Neural cell (in vitro differentiated cells): Measurements from ENCODE around the gene ATP1B4. TPM values are rescaled to one million over a fixed set of nuclear protein-coding genes. Genes with fewer than 3 reads are reported as not detected.

ENCODE experiments used
- H2AFZ ChIP-seq: fragments of 200-600, 300-800 bp; sonication (generic), shearing (Covaris generic); 2 replicates; pipeline ENCODE4 v1.6.0; 2014; ENCODE audit warnings: low read depth, mild to moderate bottlenecking, antibody characterized with exemption, low read length, moderate library complexity
- H3F3A ChIP-seq: fragments of 200-600 bp; shearing (Covaris generic); 2 replicates; pipeline ENCODE4 v1.6.1; 2016; ENCODE audit warnings: mild to moderate bottlenecking, moderate library complexity, mixed read lengths, antibody characterized with exemption, low read length; ENCODE audit not compliant: insufficient read depth, poor library complexity, severe bottlenecking
- H3K27ac ChIP-seq: fragments of 200-600, 300-800 bp; sonication (generic), shearing (Covaris generic); 2 replicates; pipeline ENCODE4 v1.5.1; 2014; ENCODE audit warnings: mild to moderate bottlenecking, low read length, moderate library complexity
- H3K27me3 ChIP-seq: fragments of 300-800, 200-600 bp; sonication (generic), shearing (Covaris generic); 2 replicates; pipeline ENCODE4 v1.6.0; 2014; ENCODE audit warnings: mild to moderate bottlenecking, low read depth, low read length, moderate library complexity; ENCODE audit not compliant: insufficient read depth
- H3K36me3 ChIP-seq: fragments of 300-800, 200-600 bp; sonication (generic), shearing (Covaris generic); 2 replicates; pipeline ENCODE4 v1.5.1; 2014; ENCODE audit warnings: mild to moderate bottlenecking, antibody characterized with exemption, low read length, moderate library complexity; ENCODE audit not compliant: insufficient read depth
- H3K4me2 ChIP-seq: fragments of 300-800, 200-600 bp; sonication (generic), shearing (Covaris generic); 2 replicates; pipeline ENCODE4 v1.6.0; 2014; ENCODE audit warnings: mild to moderate bottlenecking, low read length
- H3K4me3 ChIP-seq: fragments of 300-800, 200-600 bp; sonication (generic), shearing (Covaris generic); 2 replicates; pipeline ENCODE4 v1.5.1; 2014; ENCODE audit warnings: mild to moderate bottlenecking, low read length, moderate library complexity
- H3K79me2 ChIP-seq: fragments of 200-600 bp; shearing (Covaris generic); replicated peaks from 2 replicates; pipeline ENCODE4 v1.6.0; 2014; ENCODE audit warnings: mild to moderate bottlenecking, low read length, moderate library complexity; ENCODE audit not compliant: insufficient read depth
- H3K9ac ChIP-seq: fragments of 300-800, 200-600 bp; sonication (generic), shearing (Covaris generic); 2 replicates; pipeline ENCODE4 v1.6.1; 2016; ENCODE audit warnings: mild to moderate bottlenecking, low read length, mixed read lengths
- H3K9me2 ChIP-seq: fragments of 200-600 bp; shearing (Covaris generic); 2 replicates; pipeline ENCODE4 v1.6.1; 2016; ENCODE audit warnings: mild to moderate bottlenecking, low read length, mixed read lengths; ENCODE audit not compliant: insufficient read depth
- H3K9me3 ChIP-seq: fragments of 200-600, 300-800 bp; sonication (generic), shearing (Covaris generic); 2 replicates; pipeline ENCODE4 v1.6.1; 2016; ENCODE audit warnings: mild to moderate bottlenecking, mixed run types, low read length, moderate library complexity, mixed read lengths
- H4K20me1 ChIP-seq: fragments of 200-600 bp; shearing (Covaris generic); 2 replicates; pipeline ENCODE4 v1.6.1; 2016; ENCODE audit warnings: mild to moderate bottlenecking, mixed run types; ENCODE audit not compliant: insufficient read depth
- CTCF ChIP-seq: fragments of 450-650 bp; IDR thresholded peaks from 2 replicates; pipeline ENCODE4 v1.5.1; 2014; ENCODE audit warnings: antibody characterized with exemption, mild to moderate bottlenecking, moderate library complexity; ENCODE audit not compliant: poor library complexity, severe bottlenecking
- EP300 ChIP-seq: fragments of 450-650 bp; conservative IDR thresholded peaks from 2 replicates; pipeline ENCODE4 v1.6.1; 2014; ENCODE audit warnings: antibody characterized with exemption, mild to moderate bottlenecking, moderate library complexity; ENCODE audit not compliant: poor library complexity, severe bottlenecking
- EZH2 ChIP-seq: fragments of 200-600, 300-800 bp; shearing (Covaris generic), sonication (generic); IDR thresholded peaks from 2 replicates; pipeline ENCODE4 v1.6.1; 2014; ENCODE audit warnings: antibody characterized with exemption, low read length, borderline replicate concordance, mild to moderate bottlenecking; ENCODE audit not compliant: insufficient read depth, poor library complexity, severe bottlenecking
- MXI1 ChIP-seq: fragments of 450-650 bp; conservative IDR thresholded peaks from 2 replicates; pipeline ENCODE4 v1.6.1; 2014; ENCODE audit warnings: antibody characterized with exemption, mild to moderate bottlenecking; ENCODE audit not compliant: poor library complexity, severe bottlenecking
- POLR2AphosphoS5 ChIP-seq: IDR thresholded peaks from 2 replicates; pipeline ENCODE4 v1.6.1; 2012
- RAD21 ChIP-seq: fragments of 450-650 bp; conservative IDR thresholded peaks from 2 replicates; pipeline ENCODE4 v1.6.1; 2014; ENCODE audit warnings: antibody characterized with exemption, mild to moderate bottlenecking, moderate library complexity
- REST ChIP-seq: IDR thresholded peaks from 2 replicates; pipeline ENCODE4 v1.6.1; 2012; ENCODE audit warnings: borderline replicate concordance
- SMC3 ChIP-seq: fragments of 450-650 bp; conservative IDR thresholded peaks from 2 replicates; pipeline ENCODE4 v1.6.1; 2014; ENCODE audit warnings: antibody characterized with exemption, mild to moderate bottlenecking, moderate library complexity; ENCODE audit not compliant: poor library complexity
- TAF1 ChIP-seq: IDR thresholded peaks from 2 replicates; pipeline ENCODE4 v1.6.1; 2012; ENCODE audit warnings: low read depth
- polyA plus RNA-seq: library from polyadenylated mRNA; depleted of rRNA; stranded (reverse); fragments of >200 nt; gene quantifications from 2 replicates; pipeline ENCODE4 v1.2.3, GENCODE V29; 2014

ATP1B4 gene
- polyA plus RNA-seq, 1 donor from 2014 or later: not detected

GRCh38 chrX:120429776-120430540 lies 68.1 kb downstream of the ATP1B4 start:
- Histone ChIP-seq H3K27ac (no peak overlapping the region), H2AFZ (no peak overlapping the region), H3K27me3 (no peaks in the 10 kb centered on the region), H3F3A (no peaks in the 10 kb centered on the region), H3K36me3 (no peaks in the 10 kb centered on the region), H3K9me3 (no peaks in the 10 kb centered on the region), H3K79me2 (no peaks in the 10 kb centered on the region), H3K9ac (no peak overlapping the region), H3K4me3 (no peak overlapping the region), H4K20me1 (no peaks in the 10 kb centered on the region), H3K9me2 (no peaks in the 10 kb centered on the region), H3K4me2 (no peak overlapping the region)
- TF ChIP-seq CTCF (no peak), MXI1 (no peak), EP300 (no peak), EZH2 (no peak), TAF1 (no peak), POLR2AphosphoS5 (no peak), SMC3 (no peak), REST (no peak), RAD21 (no peak)

Other genes starting within 250 kb of the ATP1B4 start
- gene RHOXF1, start 246.2 kb upstream of the ATP1B4 start, polyA plus RNA-seq: 1.6 TPM in 2 replicates
- gene RHOXF2, start 203.5 kb upstream of the ATP1B4 start, polyA plus RNA-seq: not detected in 2 replicates
- 20.2 and 21.4 TPM in 2 replicates for gene ZBTB33, start 111.3 kb upstream of the ATP1B4 start, polyA plus RNA-seq
- 7.5 and 7.6 TPM in 2 replicates for gene TMEM255A, start 50.6 kb upstream of the ATP1B4 start, polyA plus RNA-seq
- gene LAMP2, start 107.2 kb downstream of the ATP1B4 start, polyA plus RNA-seq: 39.7 and 42.6 TPM in 2 replicates
- gene CUL4B, start 198.9 kb downstream of the ATP1B4 start, polyA plus RNA-seq: 82.7 and 86.5 TPM in 2 replicates
- 186 and 190 TPM in 2 replicates for gene MCTS1, start 242.0 kb downstream of the ATP1B4 start, polyA plus RNA-seq